HFFc6 (cell line): ENCODE measurements around the gene SLIT3. TPM values are rescaled to one million over a fixed set of nuclear protein-coding genes. Genes with fewer than 3 reads are reported as not detected.

ENCODE experiments used
- DNase-seq: peaks from one replicate; pipeline ENCODE4 v3.0.0-alpha.2; 2018
- H3K27ac Mint-ChIP-seq: 2 replicates; pipeline ENCODE4 v1.8.0; 2020; ENCODE audit warnings: mild to moderate bottlenecking, mixed read lengths
- H3K27me3 Mint-ChIP-seq: 2 replicates; pipeline ENCODE4 v1.8.0; 2021; ENCODE audit warnings: mild to moderate bottlenecking, moderate library complexity, mixed read lengths; ENCODE audit not compliant: insufficient read depth
- H3K36me3 Mint-ChIP-seq: 2 replicates; pipeline ENCODE4 v1.8.0; 2021; ENCODE audit warnings: low read depth, mixed read lengths
- H3K4me1 Mint-ChIP-seq: 2 replicates; pipeline ENCODE4 v1.8.0; 2020; ENCODE audit warnings: low read depth, mixed read lengths
- H3K4me3 Mint-ChIP-seq: 2 replicates; pipeline ENCODE4 v1.8.0; 2020; ENCODE audit warnings: mild to moderate bottlenecking, moderate library complexity, mixed read lengths
- H3K9me3 Mint-ChIP-seq: 2 replicates; pipeline ENCODE4 v1.8.0; 2020; ENCODE audit warnings: mild to moderate bottlenecking, mixed read lengths
- CTCF ChIP-seq: fragments of 200-600 bp; sonication (generic); IDR thresholded peaks from 2 replicates; pipeline ENCODE4 v1.5.0; 2021; ENCODE audit warnings: antibody characterized with exemption, mild to moderate bottlenecking
- total RNA-seq, 6 experiments: library from RNA; stranded (reverse); fragmentation: NEBNext Ultra II Directional; extraction: Animal tissue kit (Norgen Biotek cat#: 25700); gene quantifications; 2 replicates in 1 of 6; 3 replicates in 5 of 6; pipeline ENCODE4 v1.2.3, GENCODE V29; 2021

The SLIT3 gene
- total RNA-seq, 6 experiments from 2014 or later, result 4.2 to 8.3 (median 7.1) TPM

- no peak for TF ChIP-seq CTCF
- peak; percentile 94 for DNase-seq
- Mint-ChIP-seq H3K9me3 (no peaks in the 10 kb centered on the region), H3K4me3 (peak overlapping the region; percentile 70), H3K27ac (peak overlapping the region; percentile 92), H3K27me3 (no peaks in the 10 kb centered on the region; the same call in none of the 2 replicates), H3K4me1 (peaks cover 36% of the 10 kb centered on the region), H3K36me3 (no peaks in the 10 kb centered on the region)
These were observed 588.5 kb downstream of the SLIT3 start for GRCh38 chr5:168712280-168712924.

- H3K27ac Mint-ChIP-seq, result 0 out of 2 replicates have a peak overlapping the region, but pooled peaks have one; percentile 1
- no peak overlapping the region for H3K4me3 Mint-ChIP-seq
- no peaks in the 10 kb centered on the region for H3K36me3 Mint-ChIP-seq
- no peak for DNase-seq
- no peak for TF ChIP-seq CTCF
- no peaks in the 10 kb centered on the region; the same call in none of the 2 replicates for H3K27me3 Mint-ChIP-seq
- H3K9me3 Mint-ChIP-seq, result no peaks in the 10 kb centered on the region
- peaks cover 36% of the 10 kb centered on the region for H3K4me1 Mint-ChIP-seq
These were observed 590.2 kb downstream of the SLIT3 start for GRCh38 chr5:168710706-168711105.

- DNase-seq, result no peak
- H3K4me3 Mint-ChIP-seq, result no peak overlapping the region
- peaks cover 16% of the 10 kb centered on the region for H3K4me1 Mint-ChIP-seq
- no peaks in the 10 kb centered on the region for H3K9me3 Mint-ChIP-seq
- no peak overlapping the region for H3K27ac Mint-ChIP-seq
- no peaks in the 10 kb centered on the region; the same call in none of the 2 replicates for H3K27me3 Mint-ChIP-seq
- H3K36me3 Mint-ChIP-seq, result no peaks in the 10 kb centered on the region
- no peak for TF ChIP-seq CTCF
These were observed 592.9 kb downstream of the SLIT3 start for GRCh38 chr5:168707716-168708695.

- H3K9me3 Mint-ChIP-seq, result no peaks in the 10 kb centered on the region
- H3K27me3 Mint-ChIP-seq, result no peaks in the 10 kb centered on the region; the same call in 1 of the 2 replicates
- H3K4me1 Mint-ChIP-seq, result peaks cover 2% of the 10 kb centered on the region; the same call in 1 of the 2 replicates
- DNase-seq, result peak; percentile 41
- no peak overlapping the region for H3K27ac Mint-ChIP-seq
- peak; percentile 76 for TF ChIP-seq CTCF
- H3K4me3 Mint-ChIP-seq, result no peak overlapping the region
- H3K36me3 Mint-ChIP-seq, result no peaks in the 10 kb centered on the region
These were observed 594.3 kb downstream of the SLIT3 start for GRCh38 chr5:168706655-168707069.

GRCh38 chr5:168705321-168705720 is 595.6 kb downstream of the SLIT3 start:
- no peak for DNase-seq
- Mint-ChIP-seq H3K36me3 (no peaks in the 10 kb centered on the region), H3K9me3 (no peaks in the 10 kb centered on the region), H3K4me3 (no peak overlapping the region), H3K4me1 (no peaks in the 10 kb centered on the region), H3K27ac (no peak overlapping the region), H3K27me3 (no peaks in the 10 kb centered on the region; the same call in 1 of the 2 replicates)
- no peak for TF ChIP-seq CTCF
